HCT116 (cell line): ENCODE measurements around the gene FAM120A. TPM values are rescaled to one million over a fixed set of nuclear protein-coding genes. Genes with fewer than 3 reads are reported as not detected.

Experiments used
- ATAC-seq: fragments of 200-7000 bp; cut with Tn5 transposase; 2 replicates; pipeline ENCODE4 v1.9.1; 2020; ENCODE audit warnings: mild to moderate bottlenecking, moderate library complexity
- BruUV-seq: library from RNA; stranded (reverse); fragments of 400-500 nt; replicated peaks from 2 replicates; lab custom pipeline; 2021; lab: Mats Ljungman, UMichigan
- CTCF ChIA-PET: fragments of 300-600 bp; sonication (Branson Sonifier 250); formaldehyde crosslinking; loops from one replicate; lab custom pipeline; 2021; ENCODE audit warnings: antibody characterized with exemption; lab: Charles Lee
- POLR2A ChIA-PET: fragments of 300-600, 350-600 bp; sonication (Branson Sonifier 250); formaldehyde crosslinking; loops from one replicate; lab custom pipeline; 2021; ENCODE audit warnings: antibody characterized with exemption; lab: Charles Lee
- RAD21 ChIA-PET, 2 experiments: fragments of 300-600 bp; sonication (Branson Sonifier 250); formaldehyde crosslinking; loops; one replicate each; lab custom pipeline; 2023; ENCODE audit warnings: low total read pairs in 2 of 2; ENCODE audit not compliant: uncharacterized antibody in 2 of 2, unreplicated experiment in 2 of 2, low non-redundant PET in 1 of 2; lab: Charles Lee
- DNase-seq: peaks from one replicate; pipeline ENCODE4 v3.0.0-alpha.2; 2010; ENCODE audit warnings: low read depth, low spot score
- H2AFZ ChIP-seq: fragments of 200-600 bp; shearing (Covaris generic), sonication (generic); 2 replicates; pipeline ENCODE4 v1.6.1; 2017; ENCODE audit warnings: low read depth, mixed run types, mixed read lengths, antibody characterized with exemption, low read length; ENCODE audit not compliant: poor library complexity, severe bottlenecking
- H3K27ac ChIP-seq: 2 replicates; pipeline ENCODE4 v1.5.1; 2012; ENCODE audit warnings: low read depth, low read length
- H3K27me3 ChIP-seq: fragments of 200-600 bp; sonication (generic); 2 replicates; pipeline ENCODE4 v1.6.1; 2016; ENCODE audit warnings: mixed run types, low read length, mixed read lengths; ENCODE audit not compliant: insufficient read depth
- H3K36me3 ChIP-seq, 2 experiments: fragments of 200-500 bp in 1 of 2; fragments of 200-600 bp in 1 of 2; sonication (Bioruptor generic) in 1 of 2; sonication (generic) in 1 of 2; 2 replicates each; pipeline versions ENCODE4 v1.5.1 to v1.6.1; 2014 to 2016; ENCODE audit warnings: low read length in 2 of 2, inconsistent platforms in 1 of 2, mixed read lengths in 1 of 2, mixed run types in 1 of 2; ENCODE audit not compliant: insufficient read depth in 2 of 2, control insufficient read depth in 1 of 2
- H3K4me1 ChIP-seq, 2 experiments: fragments of 200-600 bp in 1 of 2; sonication (generic) in 1 of 2; 2 replicates each; pipeline versions ENCODE4 v1.5.1 to v1.6.1; 2012 to 2017; ENCODE audit warnings: low read length in 2 of 2, inconsistent platforms in 1 of 2, mild to moderate bottlenecking in 1 of 2, mixed read lengths in 1 of 2, mixed run types in 1 of 2, moderate library complexity in 1 of 2; ENCODE audit not compliant: insufficient read depth in 2 of 2, control insufficient read depth in 1 of 2
- H3K4me2 ChIP-seq: fragments of 200-600 bp; sonication (generic); 2 replicates; pipeline ENCODE4 v1.6.1; 2017; ENCODE audit warnings: mixed run types, low read length, mixed read lengths
- H3K4me3 ChIP-seq, 2 experiments: fragments of 200-600 bp in 1 of 2; sonication (generic) in 1 of 2; replicated peaks in 1 of 2; 2 replicates each; pipeline ENCODE4 v1.5.1; 2011 to 2016; ENCODE audit warnings: low read length in 2 of 2, control low read depth in 1 of 2, low read depth in 1 of 2, mild to moderate bottlenecking in 1 of 2, mixed read lengths in 1 of 2, mixed run types in 1 of 2
- H3K79me2 ChIP-seq: fragments of 200-600 bp; sonication (generic); 2 replicates; pipeline ENCODE4 v1.6.1; 2017; ENCODE audit warnings: mild to moderate bottlenecking, mixed run types, low read length, moderate library complexity, mixed read lengths; ENCODE audit not compliant: insufficient read depth
- H3K9ac ChIP-seq: fragments of 200-600 bp; sonication (generic); 2 replicates; pipeline ENCODE4 v1.6.1; 2016; ENCODE audit warnings: low read length, mixed read lengths
- H3K9me2 ChIP-seq: fragments of 200-600 bp; sonication (generic), shearing (Covaris generic); 2 replicates; pipeline ENCODE4 v1.6.1; 2017; ENCODE audit warnings: mixed run types, mild to moderate bottlenecking, moderate library complexity; ENCODE audit not compliant: insufficient read depth
- H3K9me3 ChIP-seq, 2 experiments: fragments of 200-500 bp in 1 of 2; fragments of 200-600 bp in 1 of 2; sonication (Bioruptor generic) in 1 of 2; sonication (generic) in 1 of 2; 2 replicates each; pipeline ENCODE4 v1.6.1; 2014 to 2017; ENCODE audit warnings: low read length in 2 of 2, mixed read lengths in 2 of 2, inconsistent platforms in 1 of 2, low read depth in 1 of 2, mild to moderate bottlenecking in 1 of 2, mixed run types in 1 of 2, moderate library complexity in 1 of 2; ENCODE audit not compliant: control insufficient read depth in 1 of 2, insufficient read depth in 1 of 2
- H4K20me1 ChIP-seq: fragments of 200-600 bp; sonication (generic), shearing (Covaris generic); 2 replicates; pipeline ENCODE4 v1.6.1; 2017; ENCODE audit warnings: mixed run types, mild to moderate bottlenecking, moderate library complexity; ENCODE audit not compliant: insufficient read depth
- CEBPB ChIP-seq: IDR thresholded peaks from 2 replicates; pipeline ENCODE4 v1.6.1; 2012; ENCODE audit warnings: low read depth
- ELF1 ChIP-seq: IDR thresholded peaks from 2 replicates; pipeline ENCODE4 v1.6.1; 2012; ENCODE audit warnings: low read depth, borderline replicate concordance
- EZH2 ChIP-seq: fragments of 200-600 bp; sonication (generic); IDR thresholded peaks from 2 replicates; pipeline ENCODE4 v1.6.1; 2017; ENCODE audit warnings: antibody characterized with exemption, mixed run types
- EZH2phosphoT487 ChIP-seq: fragments of 200-600 bp; IDR thresholded peaks from 2 replicates; pipeline ENCODE4 v1.6.1; 2018; ENCODE audit warnings: antibody characterized with exemption, borderline replicate concordance
- POLR2A ChIP-seq: IDR thresholded peaks from 2 replicates; pipeline ENCODE4 v1.7.0; 2011; ENCODE audit warnings: borderline replicate concordance; ENCODE audit not compliant: insufficient read depth, insufficient read length; ENCODE audit errors: extremely low read depth
- SRF ChIP-seq: IDR thresholded peaks from 2 replicates; pipeline ENCODE4 v1.6.1; 2012; ENCODE audit warnings: low read depth
- TCF7L2 ChIP-seq: IDR thresholded peaks from 2 replicates; pipeline ENCODE4 v1.7.0; 2011; ENCODE audit warnings: borderline replicate concordance, inconsistent platforms; ENCODE audit not compliant: insufficient read depth, insufficient read length; ENCODE audit errors: extremely low read depth
- ZNF274 ChIP-seq: fragments of 200-500 bp; sonication (Bioruptor generic); IDR thresholded peaks from 2 replicates; pipeline ENCODE4 v1.6.1; 2014; ENCODE audit warnings: mild to moderate bottlenecking, low read depth, low read length, inconsistent platforms
- intact Hi-C: fragments of 100-400 bp; cut with micrococcal nuclease; formaldehyde crosslinking; loops from 2 replicates; pipeline ENCODE4 v1.10.0; 2022
- total RNA-seq: library from RNA; stranded (reverse); gene quantifications from one replicate; pipeline ENCODE4 v1.2.1, GENCODE V29; 2021; ENCODE audit not compliant: unreplicated experiment
- TF ChIP-seq, protein P1 (sequence below): IDR thresholded peaks from 2 replicates; pipeline ENCODE4 v1.6.1; 2011; ENCODE audit warnings: mild to moderate bottlenecking, low read length, moderate library complexity; ENCODE audit not compliant: insufficient replicate concordance; ENCODE audit errors: extremely low read depth
- TF ChIP-seq, protein P2 (sequence below): IDR thresholded peaks from 2 replicates; pipeline ENCODE4 v1.6.1; 2012
- TF ChIP-seq, protein P3 (sequence below): IDR thresholded peaks from 2 replicates; pipeline ENCODE4 v1.6.1; 2012

Gene FAM120A
- total RNA-seq, 1 experiment from 2014 or later: 122 TPM

DNA sequence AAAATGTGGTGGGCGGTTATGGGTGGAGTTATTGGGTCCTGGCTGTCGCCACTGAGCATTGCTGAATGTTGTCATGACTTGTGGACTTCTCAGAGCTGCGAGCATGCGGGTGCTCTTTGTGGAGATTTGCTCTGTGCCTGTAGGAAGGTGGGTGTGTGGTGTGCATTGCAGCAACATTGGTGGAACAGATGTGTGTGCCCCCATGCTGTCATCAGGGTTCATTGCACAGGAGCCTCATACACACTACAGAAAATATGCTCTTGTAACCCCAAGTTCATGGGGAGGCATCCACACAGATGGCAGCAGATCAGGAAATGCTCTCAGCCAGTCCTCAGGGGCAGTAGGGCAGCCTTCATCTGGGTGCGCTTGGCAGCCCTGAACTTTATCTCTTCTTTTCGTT is 69.0 kb downstream of the FAM120A start:
- peaks cover 0 to 11% of the 10 kb centered on the region in 2 experiments; a peak in 1 of 4 replicates for H3K36me3 ChIP-seq
- ChIA-PET POLR2A (no interaction called here), CTCF (no interaction called here), RAD21 (no interaction called here)
- no peaks in the 10 kb centered on the region for H3K4me1 ChIP-seq
- DNase-seq (no peak), ATAC-seq (peak; percentile 72)
- peaks cover 84% of the 10 kb centered on the region for H3K79me2 ChIP-seq
- H2AFZ ChIP-seq: no peak overlapping the region
- TF ChIP-seq TCF7L2: no peak
- no peak for TF ChIP-seq POLR2A
- no peak for TF ChIP-seq ELF1
- TF ChIP-seq, protein P1, sequence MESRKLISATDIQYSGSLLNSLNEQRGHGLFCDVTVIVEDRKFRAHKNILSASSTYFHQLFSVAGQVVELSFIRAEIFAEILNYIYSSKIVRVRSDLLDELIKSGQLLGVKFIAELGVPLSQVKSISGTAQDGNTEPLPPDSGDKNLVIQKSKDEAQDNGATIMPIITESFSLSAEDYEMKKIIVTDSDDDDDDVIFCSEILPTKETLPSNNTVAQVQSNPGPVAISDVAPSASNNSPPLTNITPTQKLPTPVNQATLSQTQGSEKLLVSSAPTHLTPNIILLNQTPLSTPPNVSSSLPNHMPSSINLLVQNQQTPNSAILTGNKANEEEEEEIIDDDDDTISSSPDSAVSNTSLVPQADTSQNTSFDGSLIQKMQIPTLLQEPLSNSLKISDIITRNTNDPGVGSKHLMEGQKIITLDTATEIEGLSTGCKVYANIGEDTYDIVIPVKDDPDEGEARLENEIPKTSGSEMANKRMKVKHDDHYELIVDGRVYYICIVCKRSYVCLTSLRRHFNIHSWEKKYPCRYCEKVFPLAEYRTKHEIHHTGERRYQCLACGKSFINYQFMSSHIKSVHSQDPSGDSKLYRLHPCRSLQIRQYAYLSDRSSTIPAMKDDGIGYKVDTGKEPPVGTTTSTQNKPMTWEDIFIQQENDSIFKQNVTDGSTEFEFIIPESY: no peak
- TF ChIP-seq, protein P2, sequence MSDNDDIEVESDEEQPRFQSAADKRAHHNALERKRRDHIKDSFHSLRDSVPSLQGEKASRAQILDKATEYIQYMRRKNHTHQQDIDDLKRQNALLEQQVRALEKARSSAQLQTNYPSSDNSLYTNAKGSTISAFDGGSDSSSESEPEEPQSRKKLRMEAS: no peak
- TF ChIP-seq CEBPB: no peak
- no peak for TF ChIP-seq EZH2
- no peak for TF ChIP-seq EZH2phosphoT487
- TF ChIP-seq SRF: no peak
- TF ChIP-seq, protein P3, sequence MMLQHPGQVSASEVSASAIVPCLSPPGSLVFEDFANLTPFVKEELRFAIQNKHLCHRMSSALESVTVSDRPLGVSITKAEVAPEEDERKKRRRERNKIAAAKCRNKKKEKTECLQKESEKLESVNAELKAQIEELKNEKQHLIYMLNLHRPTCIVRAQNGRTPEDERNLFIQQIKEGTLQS: no peak
- no peak for TF ChIP-seq ZNF274
- no peaks in the 10 kb centered on the region for H4K20me1 ChIP-seq
- no peak overlapping the region for H3K4me3 ChIP-seq
- H3K4me2 ChIP-seq: no peak overlapping the region
- no peaks in the 10 kb centered on the region for H3K27me3 ChIP-seq
- no TSS peak for BruUV-seq
- no peak overlapping the region for H3K9ac ChIP-seq
- no peaks in the 10 kb centered on the region for H3K9me3 ChIP-seq
- no peak overlapping the region for H3K27ac ChIP-seq
- no peaks in the 10 kb centered on the region for H3K9me2 ChIP-seq
- intact Hi-C loops: no loop called here
